Astrocyte (in vitro differentiated cells and primary cell): ENCODE results near the gene FAM98C.
"Not testable (repeated sequence)": the region's sequence is repeated elsewhere in the genome, so short reads cannot be mapped to it uniquely, and the experiment has no call there.

Experiments used
- EZH2 ChIP-seq: IDR thresholded peaks from 2 replicates; pipeline ENCODE4 v1.6.1; 2012; ENCODE audit warnings: mild to moderate bottlenecking, low read length, inconsistent platforms; ENCODE audit not compliant: insufficient read depth
- TF ChIP-seq, protein P1 (sequence below): IDR thresholded peaks from 2 replicates; pipeline ENCODE4 v1.5.1; 2011; ENCODE audit warnings: low read depth, mild to moderate bottlenecking, inconsistent platforms, low read length, moderate library complexity; ENCODE audit not compliant: insufficient read depth

DNA sequence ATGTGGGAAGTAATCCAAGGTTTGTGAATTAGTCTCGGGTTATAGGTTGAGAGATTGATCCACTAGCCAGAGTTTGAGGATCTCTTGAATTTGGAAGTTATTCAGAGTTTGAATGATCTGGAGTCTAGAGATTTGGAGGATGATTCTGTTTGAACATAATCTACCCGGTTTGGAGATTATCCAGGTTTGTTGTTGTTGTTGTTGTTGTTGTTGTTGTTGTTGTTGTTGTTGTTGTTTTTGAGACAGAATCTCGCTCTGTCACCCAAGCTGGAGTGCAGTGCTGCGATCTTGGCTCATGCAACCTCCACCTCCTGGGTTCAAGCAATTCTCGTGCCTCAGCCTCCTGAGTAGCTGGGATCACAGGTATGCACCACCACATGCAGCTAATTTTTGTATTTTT lies 9.0 kb downstream of the FAM98C start:
- TF ChIP-seq, protein P1, sequence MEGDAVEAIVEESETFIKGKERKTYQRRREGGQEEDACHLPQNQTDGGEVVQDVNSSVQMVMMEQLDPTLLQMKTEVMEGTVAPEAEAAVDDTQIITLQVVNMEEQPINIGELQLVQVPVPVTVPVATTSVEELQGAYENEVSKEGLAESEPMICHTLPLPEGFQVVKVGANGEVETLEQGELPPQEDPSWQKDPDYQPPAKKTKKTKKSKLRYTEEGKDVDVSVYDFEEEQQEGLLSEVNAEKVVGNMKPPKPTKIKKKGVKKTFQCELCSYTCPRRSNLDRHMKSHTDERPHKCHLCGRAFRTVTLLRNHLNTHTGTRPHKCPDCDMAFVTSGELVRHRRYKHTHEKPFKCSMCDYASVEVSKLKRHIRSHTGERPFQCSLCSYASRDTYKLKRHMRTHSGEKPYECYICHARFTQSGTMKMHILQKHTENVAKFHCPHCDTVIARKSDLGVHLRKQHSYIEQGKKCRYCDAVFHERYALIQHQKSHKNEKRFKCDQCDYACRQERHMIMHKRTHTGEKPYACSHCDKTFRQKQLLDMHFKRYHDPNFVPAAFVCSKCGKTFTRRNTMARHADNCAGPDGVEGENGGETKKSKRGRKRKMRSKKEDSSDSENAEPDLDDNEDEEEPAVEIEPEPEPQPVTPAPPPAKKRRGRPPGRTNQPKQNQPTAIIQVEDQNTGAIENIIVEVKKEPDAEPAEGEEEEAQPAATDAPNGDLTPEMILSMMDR: not testable (repeated sequence)
- TF ChIP-seq EZH2: not testable (repeated sequence)
